Endothelial cell (in vitro differentiated cells): Measurements from ENCODE around the gene ST7. TPM values are rescaled to one million over a fixed set of nuclear protein-coding genes. Genes with fewer than 3 reads are reported as not detected.

ENCODE experiments used
- DNase-seq: peaks from one replicate; pipeline ENCODE4 v3.0.0; 2021; ENCODE audit warnings: low spot score
- H3K27ac Mint-ChIP-seq: one replicate; pipeline ENCODE4 v1.8.0; 2021; ENCODE audit warnings: mixed read lengths, inconsistent platforms; ENCODE audit not compliant: unreplicated experiment
- H3K27me3 Mint-ChIP-seq: one replicate; pipeline ENCODE4 v1.8.0; 2021; ENCODE audit warnings: mild to moderate bottlenecking, moderate library complexity, mixed read lengths, inconsistent platforms; ENCODE audit not compliant: unreplicated experiment
- H3K36me3 Mint-ChIP-seq: one replicate; pipeline ENCODE4 v1.8.0; 2021; ENCODE audit warnings: mild to moderate bottlenecking, low read depth, mixed read lengths, inconsistent platforms; ENCODE audit not compliant: unreplicated experiment
- H3K4me1 Mint-ChIP-seq: one replicate; pipeline ENCODE4 v1.8.0; 2021; ENCODE audit warnings: mild to moderate bottlenecking, mixed read lengths, inconsistent platforms; ENCODE audit not compliant: unreplicated experiment
- H3K4me3 Mint-ChIP-seq: one replicate; pipeline ENCODE4 v1.8.0; 2021; ENCODE audit warnings: mild to moderate bottlenecking, mixed read lengths, inconsistent platforms; ENCODE audit not compliant: unreplicated experiment
- H3K9me3 Mint-ChIP-seq: one replicate; pipeline ENCODE4 v1.8.0; 2021; ENCODE audit warnings: mixed read lengths, inconsistent platforms; ENCODE audit not compliant: unreplicated experiment
- CTCF ChIP-seq: fragments of 200-600 bp; sonication (generic); IDR thresholded peaks from one replicate; pipeline ENCODE4 v1.5.0; 2021; ENCODE audit warnings: antibody characterized with exemption; ENCODE audit not compliant: unreplicated experiment
- total RNA-seq: library from RNA; stranded (reverse); fragmentation: NEBNext Ultra II Directional; extraction: Animal tissue kit (Norgen Biotek cat#: 25700); gene quantifications from one replicate; pipeline ENCODE4 v1.2.1, GENCODE V29; 2021; ENCODE audit not compliant: unreplicated experiment

Gene ST7
- total RNA-seq, 1 donor from 2014 or later: 44.1 TPM

GRCh38 chr7:116950889-116951351 lies 2.4 kb upstream of the ST7 start:
- no peak for TF ChIP-seq CTCF
- no peak for DNase-seq
- peaks cover 23% of the 10 kb centered on the region for H3K4me1 Mint-ChIP-seq
- peaks cover 16% of the 10 kb centered on the region for H3K36me3 Mint-ChIP-seq
- no peaks in the 10 kb centered on the region for H3K9me3 Mint-ChIP-seq
- peak overlapping the region; percentile 24 for H3K27ac Mint-ChIP-seq
- peaks cover 14% of the 10 kb centered on the region for H3K27me3 Mint-ChIP-seq
- no peak overlapping the region for H3K4me3 Mint-ChIP-seq

GRCh38 chr7:116951366-116952292 lies 1.7 kb upstream of the ST7 start:
- H3K4me3 Mint-ChIP-seq: peak overlapping the region; percentile 93
- DNase-seq: no peak
- H3K27ac Mint-ChIP-seq: peak overlapping the region; percentile 24
- no peak for TF ChIP-seq CTCF
- peaks cover 14% of the 10 kb centered on the region for H3K27me3 Mint-ChIP-seq
- peaks cover 16% of the 10 kb centered on the region for H3K36me3 Mint-ChIP-seq
- H3K4me1 Mint-ChIP-seq: peaks cover 30% of the 10 kb centered on the region
- no peaks in the 10 kb centered on the region for H3K9me3 Mint-ChIP-seq

- H3K4me3 Mint-ChIP-seq: peak overlapping the region; percentile 93
- peaks cover 32% of the 10 kb centered on the region for H3K4me1 Mint-ChIP-seq
- no peaks in the 10 kb centered on the region for H3K9me3 Mint-ChIP-seq
- TF ChIP-seq CTCF: no peak
- DNase-seq: no peak
- peaks cover 16% of the 10 kb centered on the region for H3K36me3 Mint-ChIP-seq
- H3K27ac Mint-ChIP-seq: peak overlapping the region; percentile 93
- H3K27me3 Mint-ChIP-seq: peaks cover 14% of the 10 kb centered on the region
Measured at GRCh38 chr7:116952635-116953371, 498 bp upstream of the ST7 start.

GRCh38 chr7:116953906-116954838 lies 871 bp downstream of the ST7 start:
- TF ChIP-seq CTCF: no peak
- H3K27ac Mint-ChIP-seq: peak overlapping the region; percentile 99
- peak; percentile 56 for DNase-seq
- no peaks in the 10 kb centered on the region for H3K9me3 Mint-ChIP-seq
- peaks cover 10% of the 10 kb centered on the region for H3K36me3 Mint-ChIP-seq
- peaks cover 12% of the 10 kb centered on the region for H3K27me3 Mint-ChIP-seq
- peak overlapping the region; percentile 99 for H3K4me3 Mint-ChIP-seq
- H3K4me1 Mint-ChIP-seq: peaks cover 30% of the 10 kb centered on the region
